ENCODE results near the gene OR6J1. TPM values are rescaled to one million over a fixed set of nuclear protein-coding genes. Genes with fewer than 3 reads are reported as not detected.
"Not testable (repeated sequence)": the region's sequence is repeated elsewhere in the genome, so short reads cannot be mapped to it uniquely, and the experiment has no call there.

The OR6J1 gene
- total RNA-seq, 1 experiment from 2014 or later = not detected

GRCh38 chr14:22656945-22657731 is 13.0 kb upstream of the OR6J1 start:
- no peak for DNase-seq
- Histone ChIP-seq H3K9me3 (no peaks in the 10 kb centered on the region), H3K27me3 (no peaks in the 10 kb centered on the region), H3K4me3 (no peak overlapping the region), H3K36me3 (no peaks in the 10 kb centered on the region)

GRCh38 chr14:22656226-22656625 is 12.1 kb upstream of the OR6J1 start:
- H3K36me3 ChIP-seq = no peaks in the 10 kb centered on the region
- no peaks in the 10 kb centered on the region for H3K27me3 ChIP-seq
- no peak overlapping the region for H3K4me3 ChIP-seq
- no peak for DNase-seq
- no peaks in the 10 kb centered on the region for H3K9me3 ChIP-seq

DNA sequence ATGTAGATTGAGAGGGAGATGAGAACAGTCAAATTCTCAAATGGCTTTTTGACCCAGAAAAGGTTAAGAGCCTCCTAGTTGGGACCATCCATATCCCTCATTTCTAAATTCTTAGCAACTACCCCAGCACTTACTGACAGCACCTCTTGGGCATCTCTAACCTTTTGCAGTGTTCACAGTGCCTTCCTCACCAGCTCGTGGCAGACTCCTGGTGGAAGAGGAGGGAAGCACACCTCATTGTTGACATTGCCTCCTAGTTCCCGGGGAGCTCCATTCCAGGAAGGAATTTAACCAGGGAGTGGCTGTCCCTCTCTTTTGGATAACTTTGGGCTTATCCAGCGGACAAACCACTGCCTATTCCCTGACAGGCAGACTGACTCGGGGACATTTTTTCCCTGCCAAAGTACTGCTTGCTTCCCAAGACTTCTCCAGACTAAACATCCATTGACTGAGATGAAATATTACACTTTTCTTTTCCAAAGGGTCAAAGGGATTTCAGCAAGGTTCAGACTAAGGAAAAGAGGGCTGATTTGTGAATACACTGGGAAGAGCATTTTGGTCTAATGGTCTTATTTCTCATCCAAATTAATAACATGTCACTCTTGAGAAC is 9.0 kb upstream of the OR6J1 start:
- no peaks in the 10 kb centered on the region for H3K27me3 ChIP-seq
- DNase-seq = peak; percentile 49
- no peak overlapping the region for H3K4me3 ChIP-seq
- no peaks in the 10 kb centered on the region for H3K36me3 ChIP-seq
- no peaks in the 10 kb centered on the region for H3K9me3 ChIP-seq

DNA sequence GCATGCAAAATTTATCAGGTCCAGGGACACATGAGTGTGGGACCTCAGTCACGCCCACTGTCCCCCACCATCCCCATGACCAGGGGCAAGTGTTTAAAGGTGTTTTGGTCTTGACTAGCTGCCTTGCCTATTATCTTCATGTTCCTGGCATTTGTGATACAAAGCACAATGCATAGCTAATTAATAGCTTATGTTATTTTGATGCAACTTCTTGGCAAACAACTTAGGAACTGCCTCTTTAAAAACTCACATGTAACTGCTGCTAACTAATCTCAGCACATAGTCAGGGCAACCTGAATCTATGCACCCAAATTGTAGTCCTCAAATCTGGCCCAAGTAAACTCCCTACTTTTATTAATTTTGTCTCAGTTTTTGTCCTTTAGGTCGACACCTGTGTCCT is 7.4 kb upstream of the OR6J1 start:
- DNase-seq = no peak
- H3K27me3 ChIP-seq = no peaks in the 10 kb centered on the region
- no peaks in the 10 kb centered on the region for H3K9me3 ChIP-seq
- no peaks in the 10 kb centered on the region for H3K36me3 ChIP-seq
- no peak overlapping the region for H3K4me3 ChIP-seq

- H3K36me3 ChIP-seq = no peaks in the 10 kb centered on the region
- H3K27me3 ChIP-seq = no peaks in the 10 kb centered on the region
- no peak for DNase-seq
- H3K9me3 ChIP-seq = no peaks in the 10 kb centered on the region
- no peak overlapping the region for H3K4me3 ChIP-seq
These were observed 6.9 kb upstream of the OR6J1 start for GRCh38 chr14:22650960-22651521.

- DNase-seq = no peak
- Histone ChIP-seq H3K9me3 (no peaks in the 10 kb centered on the region), H3K4me3 (no peak overlapping the region), H3K36me3 (no peaks in the 10 kb centered on the region), H3K27me3 (no peaks in the 10 kb centered on the region)
These were observed 6.0 kb upstream of the OR6J1 start for GRCh38 chr14:22650046-22650739.

DNA sequence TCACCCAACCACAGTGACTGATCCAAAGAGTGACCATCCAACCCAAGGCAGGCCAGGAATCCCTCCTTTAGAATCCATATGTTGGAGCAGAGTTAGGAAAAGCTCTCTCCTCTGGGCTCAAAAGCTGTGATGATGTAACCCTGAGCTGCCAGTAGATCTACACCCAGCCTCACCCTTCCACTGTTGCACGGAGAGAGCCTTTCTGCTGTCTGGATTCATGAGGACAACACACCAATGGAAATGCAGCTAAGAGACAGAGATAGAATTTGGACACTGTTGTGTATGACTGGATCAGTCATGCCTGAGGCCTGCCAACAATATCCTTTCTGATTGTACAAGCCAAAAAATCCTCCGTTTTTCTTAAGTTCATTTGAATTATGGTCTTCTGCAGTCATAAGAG is 4.4 kb upstream of the OR6J1 start:
- Histone ChIP-seq H3K27me3 (no peaks in the 10 kb centered on the region), H3K4me3 (no peak overlapping the region), H3K9me3 (no peaks in the 10 kb centered on the region), H3K36me3 (no peaks in the 10 kb centered on the region)
- no peak for DNase-seq

DNA sequence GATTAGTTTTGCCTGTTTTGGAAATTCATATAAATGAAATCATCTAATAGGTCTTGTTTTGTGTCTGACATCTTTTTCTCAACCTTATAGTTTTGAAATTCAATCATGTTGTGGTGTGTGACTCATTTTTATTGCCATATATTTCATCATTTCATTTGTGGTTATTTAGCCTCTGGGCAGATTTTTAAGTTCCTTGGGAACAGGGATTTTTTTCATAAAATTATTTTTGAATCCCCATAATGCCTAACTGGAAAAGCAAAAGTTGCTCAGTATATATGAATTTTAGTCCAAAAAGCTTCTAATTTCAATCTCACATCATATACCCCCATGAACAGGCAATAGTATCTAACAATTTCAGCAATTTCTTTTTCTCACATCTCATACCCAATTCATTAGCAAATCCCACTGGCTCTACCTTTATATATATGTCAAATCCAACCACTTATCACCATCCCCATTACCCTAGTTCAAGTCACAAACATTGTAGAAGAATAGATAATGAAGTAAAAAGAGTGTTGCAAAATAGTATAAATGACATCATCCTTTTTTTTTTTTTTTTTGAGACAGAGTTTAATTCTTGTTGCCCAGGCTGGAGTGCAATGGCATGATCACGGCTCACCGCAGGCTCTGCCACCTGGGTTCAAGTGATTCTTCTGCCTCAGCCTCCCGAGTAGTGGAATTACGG is 2.6 kb upstream of the OR6J1 start:
- no peaks in the 10 kb centered on the region for H3K27me3 ChIP-seq
- H3K4me3 ChIP-seq = no peak overlapping the region
- no peaks in the 10 kb centered on the region for H3K36me3 ChIP-seq
- no peaks in the 10 kb centered on the region for H3K9me3 ChIP-seq
- no peak for DNase-seq

- no peak for DNase-seq
- Histone ChIP-seq H3K27me3 (no peaks in the 10 kb centered on the region), H3K9me3 (no peaks in the 10 kb centered on the region), H3K4me3 (no peak overlapping the region), H3K36me3 (no peaks in the 10 kb centered on the region)
These were observed 2.3 kb downstream of the OR6J1 start for GRCh38 chr14:22641846-22642245.

- Histone ChIP-seq H3K9me3 (no peaks in the 10 kb centered on the region), H3K36me3 (no peaks in the 10 kb centered on the region), H3K4me3 (no peak overlapping the region), H3K27me3 (no peaks in the 10 kb centered on the region)
- no peak for DNase-seq
These were observed 4.0 kb downstream of the OR6J1 start for GRCh38 chr14:22640192-22640591.

DNA sequence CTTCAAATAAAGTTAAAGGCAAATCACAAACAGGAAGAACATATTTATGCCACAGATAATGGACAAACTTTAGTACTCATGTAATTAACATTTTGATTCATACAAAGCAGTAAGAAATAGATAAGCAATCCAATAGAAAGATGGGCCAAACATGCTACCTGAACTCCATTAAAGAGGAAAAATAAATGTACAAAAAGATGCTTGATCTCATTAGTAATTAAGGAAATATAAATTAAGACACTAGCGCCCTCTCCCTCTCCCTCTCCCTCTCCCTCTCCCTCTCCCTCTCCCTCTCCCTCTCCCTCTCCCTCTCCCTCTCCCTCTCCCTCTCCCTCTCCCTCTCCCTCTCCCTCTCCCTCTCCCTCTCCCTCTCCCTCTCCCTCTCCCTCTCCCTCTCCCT is 8.2 kb downstream of the OR6J1 start:
- not testable (repeated sequence) for H3K4me3 ChIP-seq, DNase-seq, H3K9me3 ChIP-seq, H3K27me3 ChIP-seq, H3K36me3 ChIP-seq

DNA sequence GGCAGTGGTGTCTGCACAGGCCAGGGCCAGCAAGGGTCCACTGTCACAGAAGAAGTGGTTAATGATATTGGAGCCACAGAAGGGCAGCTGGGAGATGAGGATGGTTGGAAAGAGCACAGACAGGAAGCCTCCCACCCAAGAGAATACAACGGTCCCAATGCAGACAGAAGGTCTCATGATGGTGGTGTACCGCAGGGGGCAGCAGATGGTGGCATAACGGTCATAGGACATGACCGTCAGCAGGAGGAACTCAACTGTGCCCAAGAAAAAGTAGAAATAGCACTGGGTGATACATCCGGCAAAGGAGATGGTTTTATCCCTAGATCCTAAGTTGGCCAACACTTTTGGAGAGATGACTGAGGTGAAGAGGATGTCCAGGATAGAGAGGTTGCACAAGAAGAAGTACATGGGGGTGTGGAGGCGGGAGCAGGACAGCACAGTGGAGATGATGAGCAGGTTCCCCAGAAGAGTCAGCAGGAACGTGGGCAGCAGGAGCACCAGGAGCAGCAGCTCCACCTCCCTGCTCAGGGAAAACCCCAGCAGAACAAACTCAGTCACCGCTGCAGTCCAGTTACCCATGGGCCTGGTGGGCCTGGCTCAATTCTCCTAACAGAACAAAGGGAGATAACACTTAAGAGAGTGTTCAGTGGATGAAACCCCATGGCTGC is 9.8 kb downstream of the OR6J1 start:
- H3K4me3 ChIP-seq = no peak overlapping the region
- DNase-seq = no peak
- no peaks in the 10 kb centered on the region for H3K9me3 ChIP-seq
- H3K27me3 ChIP-seq = no peaks in the 10 kb centered on the region
- no peaks in the 10 kb centered on the region for H3K36me3 ChIP-seq

- H3K36me3 ChIP-seq = no peaks in the 10 kb centered on the region
- no peaks in the 10 kb centered on the region for H3K27me3 ChIP-seq
- no peak overlapping the region for H3K4me3 ChIP-seq
- DNase-seq = no peak
- H3K9me3 ChIP-seq = no peaks in the 10 kb centered on the region
These were observed 13.7 kb downstream of the OR6J1 start for GRCh38 chr14:22630486-22630885.

GRCh38 chr14:22630066-22630465 is 14.1 kb downstream of the OR6J1 start:
- H3K9me3 ChIP-seq = no peaks in the 10 kb centered on the region
- no peak for DNase-seq
- H3K36me3 ChIP-seq = no peaks in the 10 kb centered on the region
- no peak overlapping the region for H3K4me3 ChIP-seq
- no peaks in the 10 kb centered on the region for H3K27me3 ChIP-seq

- Histone ChIP-seq H3K36me3 (no peaks in the 10 kb centered on the region), H3K27me3 (no peaks in the 10 kb centered on the region), H3K9me3 (no peaks in the 10 kb centered on the region), H3K4me3 (no peak overlapping the region)
- DNase-seq = no peak
These were observed 14.8 kb downstream of the OR6J1 start for GRCh38 chr14:22629361-22629760.

- Histone ChIP-seq H3K9me3 (no peaks in the 10 kb centered on the region), H3K27me3 (no peaks in the 10 kb centered on the region), H3K36me3 (no peaks in the 10 kb centered on the region), H3K4me3 (no peak overlapping the region)
- DNase-seq = no peak
These were observed 16.5 kb downstream of the OR6J1 start for GRCh38 chr14:22627506-22628263.

Measured in MG63 (cell line).